Measurements from ENCODE around the gene PPP1R7.

The PPP1R7 gene

GRCh38 chr2:241129086-241129871, 21.0 kb upstream of the PPP1R7 start:
- H3K4me3 ChIP-seq (ENCODE audit: low read depth, low read length) = no peak overlapping the region
- H3K36me3 ChIP-seq (replicated peaks) = no peaks in the 10 kb centered on the region
- no peaks in the 10 kb centered on the region for H3K27me3 ChIP-seq (replicated peaks)
- DNase-seq = no peak
- no peak overlapping the region for H3K27ac ChIP-seq
- no peak for TF ChIP-seq CTCF (IDR thresholded peaks at IDR 0.05; ENCODE audit: low read depth, low read length, missing control alignments)
- in situ Hi-C loops (cut with HindIII; ENCODE audit: low pct_ligation_motif_present, low sequenced_read_pairs) = no loop called here

- H3K36me3 ChIP-seq (replicated peaks) = no peaks in the 10 kb centered on the region
- no peak overlapping the region for H3K27ac ChIP-seq
- no peak overlapping the region for H3K4me3 ChIP-seq (ENCODE audit: low read depth, low read length)
- H3K27me3 ChIP-seq (replicated peaks) = no peaks in the 10 kb centered on the region
- no peak for TF ChIP-seq CTCF (IDR thresholded peaks at IDR 0.05; ENCODE audit: low read depth, low read length, missing control alignments)
- DNase-seq = no peak
- in situ Hi-C loops (cut with HindIII; ENCODE audit: low pct_ligation_motif_present, low sequenced_read_pairs) = no loop called here
These were observed 20.0 kb upstream of the PPP1R7 start for GRCh38 chr2:241130316-241130715.

GRCh38 chr2:241131531-241131930, 18.7 kb upstream of the PPP1R7 start:
- no peak for TF ChIP-seq CTCF (IDR thresholded peaks at IDR 0.05; ENCODE audit: low read depth, low read length, missing control alignments)
- in situ Hi-C loops (cut with HindIII; ENCODE audit: low pct_ligation_motif_present, low sequenced_read_pairs) = no loop called here
- DNase-seq = no peak
- no peak overlapping the region for H3K4me3 ChIP-seq (ENCODE audit: low read depth, low read length)
- no peak overlapping the region for H3K27ac ChIP-seq
- no peaks in the 10 kb centered on the region for H3K36me3 ChIP-seq (replicated peaks)
- no peaks in the 10 kb centered on the region for H3K27me3 ChIP-seq (replicated peaks)

GRCh38 chr2:241132538-241133435, 17.5 kb upstream of the PPP1R7 start:
- in situ Hi-C loops (cut with HindIII; ENCODE audit: low pct_ligation_motif_present, low sequenced_read_pairs) = no loop called here
- no peak for TF ChIP-seq CTCF (IDR thresholded peaks at IDR 0.05; ENCODE audit: low read depth, low read length, missing control alignments)
- Histone ChIP-seq H3K4me3 (ENCODE audit: low read depth, low read length) (no peak overlapping the region), H3K27ac (no peak overlapping the region), H3K27me3 (replicated peaks) (no peaks in the 10 kb centered on the region), H3K36me3 (replicated peaks) (no peaks in the 10 kb centered on the region)
- DNase-seq = no peak

GRCh38 chr2:241133436-241133820, 16.8 kb upstream of the PPP1R7 start:
- Histone ChIP-seq H3K36me3 (replicated peaks) (no peaks in the 10 kb centered on the region), H3K27ac (no peak overlapping the region), H3K4me3 (ENCODE audit: low read depth, low read length) (no peak overlapping the region), H3K27me3 (replicated peaks) (no peaks in the 10 kb centered on the region)
- DNase-seq = no peak
- TF ChIP-seq CTCF (IDR thresholded peaks at IDR 0.05; ENCODE audit: low read depth, low read length, missing control alignments) = no peak
- in situ Hi-C loops (cut with HindIII; ENCODE audit: low pct_ligation_motif_present, low sequenced_read_pairs) = no loop called here

Data from brain microvascular endothelial cell (primary cell).